ENCODE data around the gene ANKRD52. TPM values are rescaled to one million over a fixed set of nuclear protein-coding genes. Genes with fewer than 3 reads are reported as not detected.

ANKRD52 gene
- total and polyA plus RNA-seq, 2 experiments from 2014 or later: 20.3 to 25.2 TPM

- TF ChIP-seq ZNF462 (CRISPR knock-in tag; IDR thresholded peaks at IDR 0.05) (no peak), CTCF (conservative IDR thresholded peaks at IDR 0.05; ENCODE audit: low read depth in 2 of 2) (no peak), STAT1 (IDR thresholded peaks at IDR 0.05; ENCODE audit: unreplicated experiment) (no peak), POLR2AphosphoS5 (IDR thresholded peaks at IDR 0.05; ENCODE audit: low read depth) (no peak), JUNB (IDR thresholded peaks at IDR 0.05; ENCODE audit: unreplicated experiment) (no peak), ZNF331 (CRISPR knock-in tag; IDR thresholded peaks at IDR 0.05; ENCODE audit: low read depth) (no peak), CREB1 (CRISPR knock-in tag; IDR thresholded peaks at IDR 0.05; ENCODE audit: low read depth) (no peak), NANOG (IDR thresholded peaks at IDR 0.05; ENCODE audit: borderline replicate concordance) (no peak)
Measured at GRCh38 chr12:56243731-56244181, 14.4 kb downstream of the ANKRD52 start (continued).

- no peak overlapping the region for H3K27ac Mint-ChIP-seq
- H4K20me1 ChIP-seq (replicated peaks; ENCODE audit: insufficient read depth): peaks cover 9% of the 10 kb centered on the region; the same call in 1 of the 2 replicates
- H2AFZ ChIP-seq: no peak overlapping the region
- H3K36me3 Mint-ChIP-seq (ENCODE audit: low read depth): peaks cover 65% of the 10 kb centered on the region
- ATAC-seq (no peak), DNase-seq (ENCODE audit: low spot score) (no peak)
- TF ChIP-seq CTCF (conservative IDR thresholded peaks at IDR 0.05; ENCODE audit: low read depth in 2 of 2) (no peak), POLR2AphosphoS5 (IDR thresholded peaks at IDR 0.05; ENCODE audit: low read depth) (no peak), ETS1 (IDR thresholded peaks at IDR 0.05) (no peak), CREB1 (CRISPR knock-in tag; IDR thresholded peaks at IDR 0.05; ENCODE audit: low read depth) (no peak), EZH2 (IDR thresholded peaks at IDR 0.05; ENCODE audit: low read depth, unreplicated experiment) (no peak), JUNB (IDR thresholded peaks at IDR 0.05; ENCODE audit: unreplicated experiment) (no peak), NANOG (IDR thresholded peaks at IDR 0.05; ENCODE audit: borderline replicate concordance) (no peak)
- no peak overlapping the region for H3K4me3 Mint-ChIP-seq
- no peaks in the 10 kb centered on the region for H3K9me2 ChIP-seq (ENCODE audit: insufficient read depth)
- no peak overlapping the region for H3K4me3 ChIP-seq
- H3K9me3 Mint-ChIP-seq: no peaks in the 10 kb centered on the region
- peaks cover under 1% of the 10 kb centered on the region for H3F3A ChIP-seq (replicated peaks; ENCODE audit: low read depth)
- H3K27ac ChIP-seq (ENCODE audit: low read depth): no peak overlapping the region
- H3K4me2 ChIP-seq: no peak overlapping the region
- H3K79me2 ChIP-seq (replicated peaks; ENCODE audit: insufficient read depth): no peaks in the 10 kb centered on the region
- peaks cover 16% of the 10 kb centered on the region for H3K27me3 Mint-ChIP-seq (ENCODE audit: insufficient read depth, low read depth, poor library complexity)
- H3K27me3 ChIP-seq (ENCODE audit: insufficient read depth): no peaks in the 10 kb centered on the region
- H3K4me1 Mint-ChIP-seq: peaks cover 5% of the 10 kb centered on the region; the same call in 1 of the 3 replicates
- peaks cover 43% of the 10 kb centered on the region for H3K36me3 ChIP-seq (ENCODE audit: insufficient read depth)
- H3K4me1 ChIP-seq (ENCODE audit: insufficient read depth): no peaks in the 10 kb centered on the region
Measured at GRCh38 chr12:56242986-56243385, 15.2 kb downstream of the ANKRD52 start.
